ENCODE results near the gene GNG14.
"Not testable (repeated sequence)": the region's sequence is repeated elsewhere in the genome, so short reads cannot be mapped to it uniquely, and the experiment has no call there.

Gene GNG14

GRCh38 chr19:12687496-12688196, at the start of gene GNG14:
GNG14 (plus strand) TSS chr19:12687998; CDS start chr19:12688049, 51 bp downstream.
- DNase-seq, result no peak

GRCh38 chr19:12638611-12639182, 49.1 kb upstream of the GNG14 start:
- no peak for DNase-seq

GRCh38 chr19:12639901-12640613, 47.7 kb upstream of the GNG14 start:
- peak; percentile 63 for DNase-seq

GRCh38 chr19:12641456-12641855, 46.3 kb upstream of the GNG14 start:
- no peak for DNase-seq

- DNase-seq, result no peak
These were observed 45.3 kb upstream of the GNG14 start for GRCh38 chr19:12642506-12642905.

- DNase-seq, result not testable (repeated sequence)
These were observed 44.1 kb upstream of the GNG14 start for GRCh38 chr19:12643716-12644115.

GRCh38 chr19:12646551-12646950, 41.2 kb upstream of the GNG14 start:
- DNase-seq, result no peak

GRCh38 chr19:12647047-12647446, 40.8 kb upstream of the GNG14 start:
- DNase-seq, result no peak

- DNase-seq, result peak; percentile 81
These were observed 40.2 kb upstream of the GNG14 start for GRCh38 chr19:12647490-12648071.

GRCh38 chr19:12648088-12648487, 39.7 kb upstream of the GNG14 start:
- DNase-seq, result no peak

- DNase-seq, result no peak
These were observed 37.9 kb upstream of the GNG14 start for GRCh38 chr19:12649941-12650340.

- DNase-seq, result no peak
These were observed 35.6 kb upstream of the GNG14 start for GRCh38 chr19:12652219-12652618.

GRCh38 chr19:12655546-12655945, 32.3 kb upstream of the GNG14 start:
- DNase-seq, result no peak

- DNase-seq, result no peak
These were observed 30.8 kb upstream of the GNG14 start for GRCh38 chr19:12656899-12657571.

- no peak for DNase-seq
These were observed 29.8 kb upstream of the GNG14 start for GRCh38 chr19:12657966-12658365.

- DNase-seq, result no peak
These were observed 26.8 kb upstream of the GNG14 start for GRCh38 chr19:12660980-12661379.

- DNase-seq, result no peak
These were observed 23.2 kb upstream of the GNG14 start for GRCh38 chr19:12664406-12665280.

- no peak for DNase-seq
These were observed 22.6 kb upstream of the GNG14 start for GRCh38 chr19:12665281-12665573.

- DNase-seq, result no peak
These were observed 22.0 kb upstream of the GNG14 start for GRCh38 chr19:12665671-12666264.

- peak; percentile 74 for DNase-seq
These were observed 21.3 kb upstream of the GNG14 start, which contains the start of the genes MAN2B1 and WDR83 for GRCh38 chr19:12666265-12667048. MAN2B1 (minus strand) TSS chr19:12666742; CDS start chr19:12666701, 41 bp downstream. WDR83 (plus strand) TSS chr19:12666807; CDS start chr19:12669791, 2,984 bp downstream.
